Astrocyte (in vitro differentiated cells and primary cell): ENCODE data around the gene PLEKHA1.

ENCODE experiments used
- EZH2 ChIP-seq: IDR thresholded peaks from 2 replicates; pipeline ENCODE4 v1.6.1; 2012; ENCODE audit warnings: mild to moderate bottlenecking, low read length, inconsistent platforms; ENCODE audit not compliant: insufficient read depth
- TF ChIP-seq, protein P1 (sequence below): IDR thresholded peaks from 2 replicates; pipeline ENCODE4 v1.5.1; 2011; ENCODE audit warnings: low read depth, mild to moderate bottlenecking, inconsistent platforms, low read length, moderate library complexity; ENCODE audit not compliant: insufficient read depth

DNA sequence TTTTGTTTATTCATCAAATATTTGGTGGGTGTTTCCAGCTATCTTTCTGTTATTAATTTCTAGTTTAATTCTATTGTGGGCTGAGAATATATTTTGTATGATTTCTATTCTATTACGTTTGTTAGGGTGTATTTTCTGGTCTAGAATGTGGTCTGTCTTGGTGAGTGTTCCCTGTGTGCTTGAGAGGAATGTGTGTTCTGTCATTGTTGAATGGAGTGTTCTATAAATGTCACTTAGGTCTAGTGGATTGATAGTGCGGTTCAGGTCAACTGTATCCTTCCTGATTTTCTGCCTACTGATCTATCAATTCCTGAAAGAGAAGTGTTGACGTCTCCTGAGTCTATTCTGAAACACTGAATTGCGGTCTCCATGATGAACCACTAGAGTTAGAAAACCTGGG lies 95.3 kb downstream of the PLEKHA1 start:
- TF ChIP-seq, protein P1, sequence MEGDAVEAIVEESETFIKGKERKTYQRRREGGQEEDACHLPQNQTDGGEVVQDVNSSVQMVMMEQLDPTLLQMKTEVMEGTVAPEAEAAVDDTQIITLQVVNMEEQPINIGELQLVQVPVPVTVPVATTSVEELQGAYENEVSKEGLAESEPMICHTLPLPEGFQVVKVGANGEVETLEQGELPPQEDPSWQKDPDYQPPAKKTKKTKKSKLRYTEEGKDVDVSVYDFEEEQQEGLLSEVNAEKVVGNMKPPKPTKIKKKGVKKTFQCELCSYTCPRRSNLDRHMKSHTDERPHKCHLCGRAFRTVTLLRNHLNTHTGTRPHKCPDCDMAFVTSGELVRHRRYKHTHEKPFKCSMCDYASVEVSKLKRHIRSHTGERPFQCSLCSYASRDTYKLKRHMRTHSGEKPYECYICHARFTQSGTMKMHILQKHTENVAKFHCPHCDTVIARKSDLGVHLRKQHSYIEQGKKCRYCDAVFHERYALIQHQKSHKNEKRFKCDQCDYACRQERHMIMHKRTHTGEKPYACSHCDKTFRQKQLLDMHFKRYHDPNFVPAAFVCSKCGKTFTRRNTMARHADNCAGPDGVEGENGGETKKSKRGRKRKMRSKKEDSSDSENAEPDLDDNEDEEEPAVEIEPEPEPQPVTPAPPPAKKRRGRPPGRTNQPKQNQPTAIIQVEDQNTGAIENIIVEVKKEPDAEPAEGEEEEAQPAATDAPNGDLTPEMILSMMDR: no peak
- TF ChIP-seq EZH2: no peak
